GM19328 (cell line): ENCODE measurements around the gene MYOZ3.

ENCODE experiments used
- ATAC-seq: cut with Tn5 transposase; IDR thresholded peaks from one replicate; pipeline ENCODE4 v1.9.1; 2021; ENCODE audit warnings: mild to moderate bottlenecking, moderate library complexity; ENCODE audit not compliant: unreplicated experiment

The MYOZ3 gene

DNA sequence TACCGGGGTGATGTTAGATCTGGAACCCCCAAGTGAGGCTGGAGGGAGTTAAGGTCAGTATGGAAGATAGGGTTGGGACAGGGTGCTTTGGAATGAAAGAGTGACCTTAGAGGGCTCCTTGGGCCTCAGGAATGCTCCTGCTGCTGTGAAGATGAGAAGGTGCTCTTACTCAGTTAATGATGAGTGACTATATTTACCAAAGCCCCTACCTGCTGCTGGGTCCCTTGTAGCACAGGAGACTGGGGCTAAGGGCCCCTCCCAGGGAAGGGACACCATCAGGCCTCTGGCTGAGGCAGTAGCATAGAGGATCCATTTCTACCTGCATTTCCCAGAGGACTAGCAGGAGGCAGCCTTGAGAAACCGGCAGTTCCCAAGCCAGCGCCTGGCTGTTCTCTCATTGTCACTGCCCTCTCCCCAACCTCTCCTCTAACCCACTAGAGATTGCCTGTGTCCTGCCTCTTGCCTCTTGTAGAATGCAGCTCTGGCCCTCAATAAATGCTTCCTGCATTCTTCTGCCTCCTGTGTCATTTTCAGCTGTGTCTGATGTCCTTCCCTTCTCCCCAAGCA is 2.3 kb upstream of the MYOZ3 start:
- no peak for ATAC-seq

DNA sequence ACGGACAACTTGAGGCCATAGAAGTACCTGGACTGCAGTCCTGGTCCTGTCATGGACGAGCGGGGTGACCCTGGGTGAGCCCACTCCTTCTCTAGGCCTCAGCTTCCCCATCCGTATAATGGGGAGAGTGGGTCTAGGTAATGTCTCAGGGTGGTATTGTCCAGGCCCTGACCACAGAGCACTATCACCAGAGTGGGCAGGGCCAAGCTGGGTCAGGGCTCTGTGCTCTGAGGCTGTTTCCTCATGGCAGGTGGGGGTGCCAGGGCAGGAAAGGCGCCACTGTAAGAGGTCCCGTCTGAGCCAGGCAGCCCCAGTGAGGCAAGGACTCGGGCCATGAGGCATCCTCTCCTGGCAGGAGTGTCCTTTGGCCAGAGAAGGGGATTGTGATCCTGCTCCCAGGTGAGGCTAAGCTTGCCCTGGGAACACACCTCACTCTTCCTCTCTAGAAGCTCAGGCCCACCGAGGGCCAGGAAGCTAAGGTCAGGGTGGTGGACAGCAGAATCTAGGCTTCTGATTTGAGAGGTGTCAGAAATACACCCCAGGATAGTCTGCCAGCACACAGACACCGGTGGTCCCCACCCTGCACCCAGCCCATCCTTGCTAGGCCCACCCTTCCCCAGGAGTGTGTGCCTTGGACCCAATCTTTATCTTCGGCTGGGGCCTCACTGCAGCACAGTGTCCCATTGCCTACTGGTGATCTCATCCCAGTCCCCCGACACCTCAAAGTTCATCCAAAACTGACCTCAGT is 1.5 kb upstream of the MYOZ3 start:
- no peak for ATAC-seq

DNA sequence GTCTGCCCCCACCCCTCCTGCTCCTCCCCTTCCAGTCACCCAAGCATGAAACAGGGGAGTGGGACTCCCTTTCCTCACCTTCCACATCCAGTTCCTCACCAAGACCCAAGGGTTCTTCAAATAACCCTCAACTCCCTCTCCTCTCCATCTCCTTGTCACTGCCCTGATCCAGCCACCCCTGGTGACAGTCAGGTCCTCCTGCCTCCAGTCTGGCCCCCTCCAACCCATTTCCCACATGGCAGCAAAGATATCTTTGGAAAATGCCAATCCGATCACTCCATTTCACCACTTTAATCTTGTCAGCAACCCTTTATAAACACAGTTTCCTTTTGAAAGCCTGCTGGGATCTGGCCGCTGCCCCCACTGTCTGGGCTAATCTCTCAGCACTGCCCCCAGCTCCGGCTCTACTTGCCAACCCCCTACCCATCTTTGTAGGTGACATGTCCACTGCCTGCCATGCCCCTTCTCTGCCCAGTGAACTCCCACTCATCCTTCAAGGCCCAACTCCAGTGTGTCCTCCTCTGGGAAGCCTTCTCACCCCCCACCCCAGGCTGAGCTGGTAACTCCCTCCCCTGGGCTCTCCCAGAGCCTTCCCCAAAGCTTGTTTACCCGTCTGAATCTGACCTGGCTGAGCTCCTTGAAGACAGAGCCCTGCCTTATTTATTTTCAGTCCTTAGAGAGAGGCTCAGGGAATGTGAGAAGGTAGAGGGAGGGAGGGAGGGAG is 781 bp upstream of the MYOZ3 start:
- ATAC-seq: no peak

DNA sequence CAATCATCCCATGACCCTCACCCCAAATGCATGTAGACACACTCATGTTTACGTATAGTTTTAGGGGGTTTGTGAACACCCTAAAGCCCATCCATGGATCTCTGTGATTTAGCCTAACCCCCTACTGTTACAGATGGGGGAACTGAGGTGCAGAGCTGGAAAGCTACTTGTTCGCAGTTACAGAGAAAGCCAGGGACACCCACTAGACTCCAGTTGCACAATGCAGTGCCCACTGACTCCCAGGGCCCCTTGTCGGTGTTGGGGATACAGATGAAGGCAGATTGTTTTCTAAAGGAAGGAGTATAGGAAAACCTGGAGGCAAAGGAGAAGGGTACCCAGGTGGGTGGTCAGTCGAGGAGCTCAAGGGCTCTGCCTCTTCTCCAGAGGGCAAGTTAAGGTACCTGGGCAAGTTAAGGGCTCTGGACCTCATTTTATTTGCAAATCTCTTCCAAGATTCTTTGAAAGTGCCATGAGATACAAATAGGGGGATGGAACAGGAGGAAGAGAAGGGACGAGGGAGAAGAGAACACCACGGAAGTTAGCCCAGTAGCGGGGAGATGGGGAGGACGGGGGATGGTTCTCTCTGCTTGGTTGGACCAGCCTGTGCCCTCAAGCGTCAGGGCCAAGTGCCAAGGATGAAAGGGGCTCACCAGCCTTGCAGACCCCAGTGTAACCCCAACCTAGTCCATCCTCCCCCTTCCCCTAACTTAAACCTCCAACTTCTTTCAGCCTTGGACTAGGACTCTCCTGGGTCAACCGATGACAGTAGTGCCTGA is 958 bp downstream of the MYOZ3 start:
- no peak for ATAC-seq

DNA sequence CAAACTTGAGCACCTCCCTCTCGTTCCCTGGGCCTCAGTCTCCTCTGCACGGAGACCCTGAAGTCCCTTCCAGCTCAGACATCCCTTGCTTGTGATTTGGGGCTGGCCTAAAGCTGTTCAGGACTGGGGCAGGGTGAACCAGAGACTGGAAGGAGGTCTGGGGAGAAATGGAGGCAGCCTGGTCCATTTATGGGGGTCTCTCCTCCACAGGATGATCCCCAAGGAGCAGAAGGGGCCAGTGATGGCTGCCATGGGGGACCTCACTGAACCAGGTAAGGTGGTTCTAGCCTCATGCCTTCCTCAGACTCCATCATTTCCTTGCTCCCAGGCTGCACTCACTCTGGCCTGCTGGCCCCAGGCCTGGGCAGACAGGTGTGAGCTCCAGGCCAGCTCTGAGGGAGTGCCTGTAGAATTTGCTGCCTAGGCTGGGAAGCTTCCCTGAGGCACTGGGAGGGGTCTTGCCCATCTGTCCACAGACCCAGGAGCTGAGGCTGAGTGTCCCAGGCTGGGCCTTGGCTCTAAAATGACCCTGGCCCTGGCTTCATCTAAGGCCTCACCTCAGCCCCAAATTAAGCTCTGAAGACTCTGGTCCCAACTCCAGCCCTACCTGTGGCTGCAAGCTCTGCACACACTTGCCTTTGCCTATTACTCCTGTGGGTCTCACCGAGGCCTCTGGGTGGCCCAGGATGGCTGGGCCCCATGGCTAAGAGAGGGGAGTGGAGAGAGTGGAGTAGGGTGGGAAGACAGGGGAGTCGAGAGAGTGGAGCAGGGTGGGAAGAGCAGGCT is 1.9 kb downstream of the MYOZ3 start:
- ATAC-seq: no peak

DNA sequence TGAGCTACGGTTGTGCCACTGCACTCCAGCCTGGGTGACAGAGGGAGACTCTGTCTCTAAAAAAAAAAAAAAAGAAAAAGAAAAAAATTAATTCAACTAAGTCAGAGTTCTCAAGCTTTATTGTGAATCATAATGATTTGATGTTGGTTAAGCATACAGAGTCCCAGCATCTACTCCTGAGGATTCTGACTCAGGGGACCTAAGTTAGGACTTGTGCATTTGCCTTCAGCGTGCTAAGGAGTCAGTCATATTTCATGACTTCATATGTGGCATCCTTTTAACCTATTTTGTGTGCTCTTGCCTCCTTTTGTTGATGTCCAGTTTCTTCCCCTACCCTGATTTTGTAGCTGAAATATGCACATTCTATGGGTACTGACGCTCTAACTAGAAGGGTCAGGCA is 2.9 kb downstream of the MYOZ3 start:
- ATAC-seq: no peak

DNA sequence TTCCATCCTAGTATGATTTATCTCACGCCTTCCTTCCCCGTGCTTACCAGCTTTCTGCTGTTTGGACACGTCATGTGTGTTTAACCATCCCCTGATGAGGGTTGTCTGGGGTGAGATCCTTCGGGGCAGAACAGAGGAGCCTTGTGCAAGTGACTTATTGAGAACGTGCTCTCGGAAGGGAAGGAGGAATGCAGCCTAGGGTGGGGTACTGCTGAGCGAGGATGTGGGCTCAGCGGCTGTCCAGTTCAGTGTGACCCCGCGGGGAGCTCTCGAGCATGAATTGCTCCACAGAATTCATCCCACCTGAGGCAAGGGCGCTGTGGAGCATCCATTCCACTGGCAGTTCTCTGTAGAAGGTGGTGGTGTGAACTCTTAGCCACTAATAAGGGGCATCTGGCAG is 4.0 kb downstream of the MYOZ3 start:
- no peak for ATAC-seq

DNA sequence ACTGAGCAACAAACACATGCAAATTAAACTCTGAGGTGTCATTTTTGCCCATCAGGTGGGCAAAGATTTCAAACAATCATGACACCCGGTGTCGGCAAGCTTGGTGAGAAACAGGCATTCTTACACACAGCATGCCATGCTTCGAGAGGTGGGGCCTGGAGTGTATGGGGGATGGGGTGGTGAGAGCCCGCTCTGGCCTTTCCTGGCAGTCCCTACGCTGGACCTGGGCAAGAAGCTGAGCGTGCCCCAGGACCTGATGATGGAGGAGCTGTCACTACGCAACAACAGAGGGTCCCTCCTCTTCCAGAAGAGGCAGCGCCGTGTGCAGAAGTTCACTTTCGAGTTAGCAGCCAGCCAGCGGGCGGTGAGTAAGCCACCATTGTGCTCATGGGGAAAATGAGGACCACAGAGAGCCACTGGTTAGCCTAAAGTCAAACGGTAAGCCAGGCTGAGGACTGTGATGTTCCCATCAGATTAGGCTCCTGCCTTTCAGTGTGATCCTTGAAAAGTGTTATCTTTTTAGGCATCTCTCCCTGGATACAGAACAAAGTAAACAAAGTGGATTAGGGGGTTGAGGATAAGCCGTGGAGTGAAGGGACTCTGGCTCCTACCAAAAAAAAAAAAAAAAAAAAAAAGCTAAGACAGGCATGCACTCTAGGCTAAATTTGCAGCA is 9.4 kb downstream of the MYOZ3 start:
- ATAC-seq: no peak

DNA sequence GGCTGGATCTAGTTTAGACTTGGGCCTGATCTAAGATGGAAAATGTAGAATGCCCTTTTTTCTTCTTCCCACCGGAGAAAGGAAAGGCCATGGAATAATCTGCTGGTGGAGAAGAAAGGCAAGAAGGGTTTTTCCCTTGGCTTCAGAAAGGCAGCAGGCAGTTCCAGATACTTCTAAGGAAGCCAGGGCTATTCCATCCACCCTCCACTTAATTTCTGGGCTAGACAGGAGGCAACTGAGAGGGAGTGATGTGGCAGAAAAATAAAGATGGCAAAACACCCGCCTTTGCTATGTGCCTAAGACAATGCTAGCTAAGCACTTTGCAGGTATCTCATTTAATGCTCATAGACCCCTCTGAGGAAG is 9.9 kb downstream of the MYOZ3 start:
- ATAC-seq: no peak

DNA sequence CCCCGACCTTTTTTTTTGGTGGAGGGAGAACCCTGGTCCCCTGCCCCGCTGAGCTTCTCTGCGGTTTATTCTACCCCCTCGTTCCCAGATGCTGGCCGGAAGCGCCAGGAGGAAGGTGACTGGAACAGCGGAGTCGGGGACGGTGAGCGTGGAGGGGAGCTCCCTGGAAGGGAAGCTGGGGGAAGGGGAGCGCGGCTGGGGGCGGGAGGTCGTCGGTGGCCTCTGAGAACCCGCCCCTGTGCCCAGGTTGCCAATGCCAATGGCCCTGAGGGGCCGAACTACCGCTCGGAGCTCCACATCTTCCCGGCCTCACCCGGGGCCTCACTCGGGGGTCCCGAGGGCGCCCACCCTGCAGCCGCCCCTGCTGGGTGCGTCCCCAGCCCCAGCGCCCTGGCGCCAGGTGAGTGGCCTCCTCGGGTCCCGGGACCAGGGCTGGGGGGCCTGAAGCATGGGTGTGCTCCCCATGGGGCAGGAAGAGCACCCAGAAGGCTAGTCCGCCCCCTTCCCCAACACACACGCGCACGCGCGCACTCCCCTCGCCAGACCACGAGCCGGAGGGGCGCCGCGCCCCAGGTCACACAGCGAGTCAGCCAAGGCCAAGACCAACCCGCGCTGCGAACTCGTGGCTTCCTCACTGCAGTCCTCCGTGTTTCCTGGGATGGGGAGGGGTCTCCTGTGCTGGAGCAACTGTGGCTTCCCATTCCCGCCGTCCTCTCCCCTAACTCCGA is 10.6 kb downstream of the MYOZ3 start:
- ATAC-seq: no peak

DNA sequence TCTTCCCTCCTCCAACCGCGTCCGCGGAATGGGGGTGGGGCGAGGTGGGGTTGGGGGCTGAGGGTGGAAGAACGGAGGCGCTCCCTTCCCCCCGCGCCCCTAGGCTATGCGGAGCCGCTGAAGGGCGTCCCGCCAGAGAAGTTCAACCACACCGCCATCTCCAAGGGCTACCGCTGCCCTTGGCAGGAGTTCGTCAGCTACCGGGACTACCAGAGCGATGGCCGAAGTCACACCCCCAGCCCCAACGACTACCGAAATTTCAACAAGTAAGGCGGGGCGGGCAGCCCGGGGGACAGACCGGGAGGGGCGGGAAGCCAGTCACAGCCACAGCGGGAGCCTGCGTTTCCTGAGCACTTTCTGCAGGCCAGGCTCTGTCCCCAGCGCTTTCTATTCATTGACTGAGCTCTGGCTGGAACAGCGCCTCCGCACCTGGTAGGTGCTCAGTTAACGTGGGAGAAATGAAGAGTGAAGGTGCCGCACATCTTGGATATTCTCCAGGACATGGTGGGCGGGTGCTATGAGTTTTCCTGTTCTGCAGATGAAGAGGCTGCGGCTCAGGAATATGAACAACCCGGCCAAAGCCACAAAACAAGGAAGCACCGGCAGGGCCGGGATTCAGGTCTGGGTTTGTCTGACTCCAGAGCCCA is 11.3 kb downstream of the MYOZ3 start:
- ATAC-seq: no peak

DNA sequence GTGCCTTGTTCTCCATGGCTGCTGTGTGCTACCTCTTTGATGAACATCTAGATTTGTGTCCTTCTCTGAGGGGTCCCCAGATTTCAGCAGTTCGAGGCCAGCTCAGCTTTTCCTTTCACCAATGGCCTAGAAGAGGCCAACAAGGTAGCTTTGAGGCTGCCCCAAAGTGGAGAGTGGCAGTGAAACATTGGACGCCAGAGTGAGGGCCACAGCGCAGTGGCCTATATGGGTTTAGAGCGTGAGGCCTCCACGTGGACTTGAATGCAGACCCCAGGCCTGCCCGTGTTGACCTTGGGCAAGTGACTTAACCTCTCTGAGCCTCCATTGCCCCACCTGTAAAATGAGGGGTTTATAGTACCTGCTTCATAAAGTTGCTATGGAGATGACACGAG is 11.8 kb downstream of the MYOZ3 start:
- ATAC-seq: no peak

DNA sequence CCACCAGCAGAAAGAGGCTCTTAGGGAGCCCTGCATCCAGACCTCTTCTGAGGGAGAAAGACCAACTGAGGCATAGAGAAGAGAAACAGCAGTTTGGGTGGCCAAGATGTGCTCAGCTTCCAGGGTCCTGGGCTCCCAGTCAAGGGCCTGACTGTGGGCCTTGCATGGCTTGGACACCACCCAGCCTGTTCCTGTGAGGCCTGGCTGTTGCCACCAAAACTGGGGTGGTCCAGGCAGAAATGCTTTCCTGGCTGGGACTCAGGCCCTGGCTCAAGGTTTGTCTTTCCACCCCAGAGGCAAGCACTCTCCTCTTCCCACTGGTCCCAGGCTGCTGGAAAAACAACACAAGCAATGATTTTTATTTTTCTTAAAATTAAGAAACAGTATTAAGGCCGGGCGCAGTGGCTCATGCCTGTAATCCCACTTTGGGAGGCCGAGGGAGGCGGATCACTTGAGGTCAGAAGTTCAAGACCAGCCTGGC is 13.3 kb downstream of the MYOZ3 start:
- no peak for ATAC-seq

DNA sequence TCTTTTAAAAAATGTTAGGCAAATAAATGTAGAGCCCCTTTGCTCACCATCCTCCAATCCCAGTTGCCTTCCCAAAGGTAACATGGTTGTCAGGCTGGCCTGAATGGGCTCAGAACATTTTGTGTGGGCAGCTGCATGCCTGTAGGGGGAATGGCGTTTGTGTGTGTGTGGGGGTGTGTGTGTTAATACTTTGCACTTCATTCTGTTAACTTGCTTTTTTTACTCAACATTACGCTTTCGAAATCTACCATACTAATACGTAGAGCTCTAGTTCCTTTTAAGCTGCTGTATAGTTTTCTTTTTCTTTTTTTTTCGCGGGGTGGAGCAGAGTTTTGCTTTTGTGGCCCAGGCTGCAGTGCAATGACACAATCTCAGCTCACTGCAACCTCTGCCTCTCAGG is 14.0 kb downstream of the MYOZ3 start:
- ATAC-seq: no peak

DNA sequence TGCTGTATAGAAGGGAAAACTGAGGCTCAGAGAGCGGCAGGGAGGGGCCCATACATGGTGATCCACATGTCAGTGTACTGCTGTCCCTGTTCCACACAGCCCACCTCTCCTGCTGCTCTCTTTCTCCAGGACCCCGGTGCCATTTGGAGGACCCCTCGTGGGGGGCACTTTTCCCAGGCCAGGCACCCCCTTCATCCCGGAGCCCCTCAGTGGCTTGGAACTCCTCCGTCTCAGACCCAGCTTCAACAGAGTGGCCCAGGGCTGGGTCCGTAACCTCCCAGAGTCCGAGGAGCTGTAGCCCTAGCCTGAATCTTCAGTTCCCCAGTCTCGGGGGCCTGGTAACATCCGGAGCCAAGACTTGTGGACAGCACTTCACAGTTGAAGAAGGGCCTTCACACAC is 15.5 kb downstream of the MYOZ3 start:
- ATAC-seq: no peak

DNA sequence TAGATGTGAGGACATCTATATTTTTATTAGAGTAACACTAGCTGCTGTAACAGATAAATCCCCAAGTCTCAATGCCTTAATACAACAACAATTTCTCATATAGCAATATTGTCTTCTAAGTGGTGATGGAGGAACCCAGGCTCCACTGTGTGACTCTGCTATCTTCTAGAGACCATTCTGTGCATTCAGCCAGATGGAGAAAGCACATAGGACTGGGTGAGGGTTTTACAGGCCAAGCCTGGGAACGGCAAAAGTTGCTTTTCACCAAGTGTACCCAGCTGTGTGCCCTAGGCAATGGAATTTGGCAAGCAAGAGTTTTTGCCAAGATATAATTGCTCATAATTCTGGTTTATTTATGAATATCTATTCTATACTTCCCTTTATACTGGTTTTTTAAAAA is 28.1 kb downstream of the MYOZ3 start:
- no peak for ATAC-seq

DNA sequence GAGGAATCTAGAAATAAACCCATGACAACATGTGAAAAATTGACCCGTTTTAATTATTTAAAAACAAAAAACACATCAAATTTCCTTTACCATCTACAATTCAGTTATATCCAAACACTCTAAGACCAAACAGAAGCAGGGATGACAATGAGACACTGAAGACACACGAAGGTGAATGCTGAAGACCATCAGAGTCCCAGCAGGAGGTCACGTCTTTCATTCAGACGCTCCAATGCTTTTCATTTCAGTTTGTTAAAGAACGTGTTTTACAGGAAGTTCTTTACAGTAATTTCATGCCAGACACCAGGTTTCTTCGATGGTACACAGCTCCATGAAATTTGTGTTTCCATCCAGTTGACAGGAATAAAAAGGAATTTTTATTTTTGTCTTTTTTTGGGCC is 29.7 kb downstream of the MYOZ3 start:
- no peak for ATAC-seq

DNA sequence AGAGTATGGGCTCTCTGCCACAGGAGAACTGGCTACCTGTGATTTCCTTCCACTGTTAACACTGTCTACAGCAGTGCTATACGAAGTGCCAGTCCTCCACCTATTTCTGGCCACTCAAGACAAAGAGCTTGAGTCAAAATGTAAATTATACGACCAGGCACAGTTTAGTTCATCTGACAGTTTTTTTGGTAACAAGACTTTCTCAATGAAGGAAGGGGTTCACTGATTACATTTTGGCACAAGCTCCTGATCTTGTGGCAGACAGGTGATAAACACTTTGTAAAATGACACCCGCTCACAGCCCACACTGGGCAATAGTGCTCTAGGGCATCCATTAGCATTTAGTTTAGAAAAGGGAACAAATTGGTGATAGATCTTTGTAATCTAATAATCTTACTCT is 31.2 kb downstream of the MYOZ3 start:
- ATAC-seq: no peak

DNA sequence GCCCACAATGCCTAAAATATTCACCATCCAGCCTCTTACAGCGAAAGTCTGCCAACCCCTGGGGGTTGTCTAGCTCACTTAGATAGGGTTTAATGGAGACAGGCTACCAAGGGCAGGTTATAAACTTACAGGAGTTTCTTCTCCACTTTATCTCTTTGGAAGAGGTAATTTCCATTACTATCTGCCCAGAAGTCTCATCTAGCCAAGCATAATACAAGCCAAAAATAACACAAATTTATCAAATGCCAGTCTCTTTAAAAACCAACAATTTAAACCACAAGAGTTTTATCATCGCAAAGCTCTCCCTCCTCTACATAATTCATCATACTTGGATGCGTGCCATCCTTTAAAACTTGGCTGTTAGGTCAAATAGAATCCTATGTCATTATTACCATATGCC is 33.6 kb downstream of the MYOZ3 start:
- no peak for ATAC-seq
